ENCODE measurements around the gene ATG13. TPM values are rescaled to one million over a fixed set of nuclear protein-coding genes. Genes with fewer than 3 reads are reported as not detected.
A peak's percentile ranks its signal among the peaks of the same experiment; 100 is the strongest.

ATG13 gene
- total RNA-seq, 1 donor from 2014 or later = 36.9 TPM

DNA sequence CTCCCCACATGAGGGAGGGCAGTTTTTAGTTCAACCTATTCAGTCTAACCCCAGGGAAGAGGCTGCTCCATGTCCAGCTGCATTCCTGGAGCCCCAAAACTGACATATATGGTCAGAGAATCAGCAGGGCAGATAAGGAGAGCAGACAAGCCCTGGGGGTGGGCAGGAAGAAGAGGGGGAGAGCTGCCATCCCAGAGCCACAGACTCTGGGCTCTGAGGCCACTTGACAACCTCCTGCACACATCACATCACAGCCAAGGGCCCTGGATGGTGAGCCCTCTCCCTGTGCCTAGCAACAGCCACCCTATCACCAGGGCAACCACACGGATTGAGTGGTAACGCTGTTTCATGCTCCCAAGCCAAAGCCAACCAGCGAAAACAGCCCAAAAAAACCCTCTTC is 80.0 kb downstream of the ATG13 start:
- no peak for FAIRE-seq
- peaks cover 25% of the 10 kb centered on the region for H3K36me3 ChIP-seq (ENCODE audit: control insufficient read depth, insufficient read depth, low read length)
- TF ChIP-seq, protein P1, sequence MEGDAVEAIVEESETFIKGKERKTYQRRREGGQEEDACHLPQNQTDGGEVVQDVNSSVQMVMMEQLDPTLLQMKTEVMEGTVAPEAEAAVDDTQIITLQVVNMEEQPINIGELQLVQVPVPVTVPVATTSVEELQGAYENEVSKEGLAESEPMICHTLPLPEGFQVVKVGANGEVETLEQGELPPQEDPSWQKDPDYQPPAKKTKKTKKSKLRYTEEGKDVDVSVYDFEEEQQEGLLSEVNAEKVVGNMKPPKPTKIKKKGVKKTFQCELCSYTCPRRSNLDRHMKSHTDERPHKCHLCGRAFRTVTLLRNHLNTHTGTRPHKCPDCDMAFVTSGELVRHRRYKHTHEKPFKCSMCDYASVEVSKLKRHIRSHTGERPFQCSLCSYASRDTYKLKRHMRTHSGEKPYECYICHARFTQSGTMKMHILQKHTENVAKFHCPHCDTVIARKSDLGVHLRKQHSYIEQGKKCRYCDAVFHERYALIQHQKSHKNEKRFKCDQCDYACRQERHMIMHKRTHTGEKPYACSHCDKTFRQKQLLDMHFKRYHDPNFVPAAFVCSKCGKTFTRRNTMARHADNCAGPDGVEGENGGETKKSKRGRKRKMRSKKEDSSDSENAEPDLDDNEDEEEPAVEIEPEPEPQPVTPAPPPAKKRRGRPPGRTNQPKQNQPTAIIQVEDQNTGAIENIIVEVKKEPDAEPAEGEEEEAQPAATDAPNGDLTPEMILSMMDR (IDR thresholded peaks at IDR 0.05; ENCODE audit: insufficient read depth, low read length, severe bottlenecking) = no peak
- H3K27me3 ChIP-seq (ENCODE audit: control insufficient read depth, insufficient read depth, low read length) = no peaks in the 10 kb centered on the region
- H3K4me3 ChIP-seq (ENCODE audit: low read depth, low read length) = no peak overlapping the region
- DNase-seq (ENCODE audit: low read depth) = no peak

DNA sequence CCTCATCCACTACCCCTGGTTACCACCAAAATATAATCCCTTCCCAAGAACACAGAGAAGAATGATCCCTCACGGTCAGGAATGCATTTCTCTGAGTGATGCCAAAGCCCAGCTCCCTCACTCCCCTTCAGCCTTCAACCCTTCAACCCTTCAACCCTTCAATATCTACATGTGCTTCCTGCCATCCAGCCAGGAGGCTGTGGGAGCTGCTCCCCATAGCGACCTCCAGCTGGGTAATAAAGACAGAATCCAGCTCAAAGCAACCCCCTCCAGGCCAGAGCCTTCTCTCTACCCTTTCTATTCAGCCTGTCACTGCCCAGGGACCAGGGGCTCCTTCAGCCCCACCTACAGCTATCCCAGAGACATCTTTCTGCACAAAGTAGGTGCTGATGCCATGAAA is 80.4 kb downstream of the ATG13 start:
- TF ChIP-seq, protein P1 (IDR thresholded peaks at IDR 0.05; ENCODE audit: insufficient read depth, low read length, severe bottlenecking) = no peak
- Histone ChIP-seq H3K27me3 (ENCODE audit: control insufficient read depth, insufficient read depth, low read length) (no peaks in the 10 kb centered on the region), H3K36me3 (ENCODE audit: control insufficient read depth, insufficient read depth, low read length) (peaks cover 26% of the 10 kb centered on the region), H3K4me3 (ENCODE audit: low read depth, low read length) (no peak overlapping the region)
- FAIRE-seq = no peak
- DNase-seq (ENCODE audit: low read depth) = no peak

DNA sequence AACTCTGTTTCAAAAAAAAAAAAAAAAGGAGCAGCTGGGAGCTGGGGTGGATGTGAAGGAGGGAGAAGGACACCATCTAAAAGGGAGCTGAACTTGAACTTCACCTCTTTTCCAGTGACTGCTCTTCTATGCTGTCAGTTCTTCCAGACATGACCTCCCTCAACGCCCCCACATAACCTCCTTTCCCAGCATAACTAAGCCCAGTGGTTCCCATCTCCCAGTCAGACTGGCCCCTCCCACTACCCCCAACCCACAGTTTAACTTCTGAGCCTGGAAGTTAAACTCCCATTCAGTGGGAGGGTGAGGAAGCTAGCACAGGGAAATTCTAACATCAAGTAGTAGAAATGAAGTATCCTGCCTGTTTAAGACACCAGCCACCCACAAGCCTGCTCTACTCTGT is 81.2 kb downstream of the ATG13 start:
- H3K4me3 ChIP-seq (ENCODE audit: low read depth, low read length) = no peak overlapping the region
- DNase-seq (ENCODE audit: low read depth) (no peak), FAIRE-seq (no peak)
- TF ChIP-seq, protein P1 (IDR thresholded peaks at IDR 0.05; ENCODE audit: insufficient read depth, low read length, severe bottlenecking) = no peak
- peaks cover 29% of the 10 kb centered on the region for H3K36me3 ChIP-seq (ENCODE audit: control insufficient read depth, insufficient read depth, low read length)
- no peaks in the 10 kb centered on the region for H3K27me3 ChIP-seq (ENCODE audit: control insufficient read depth, insufficient read depth, low read length)

DNA sequence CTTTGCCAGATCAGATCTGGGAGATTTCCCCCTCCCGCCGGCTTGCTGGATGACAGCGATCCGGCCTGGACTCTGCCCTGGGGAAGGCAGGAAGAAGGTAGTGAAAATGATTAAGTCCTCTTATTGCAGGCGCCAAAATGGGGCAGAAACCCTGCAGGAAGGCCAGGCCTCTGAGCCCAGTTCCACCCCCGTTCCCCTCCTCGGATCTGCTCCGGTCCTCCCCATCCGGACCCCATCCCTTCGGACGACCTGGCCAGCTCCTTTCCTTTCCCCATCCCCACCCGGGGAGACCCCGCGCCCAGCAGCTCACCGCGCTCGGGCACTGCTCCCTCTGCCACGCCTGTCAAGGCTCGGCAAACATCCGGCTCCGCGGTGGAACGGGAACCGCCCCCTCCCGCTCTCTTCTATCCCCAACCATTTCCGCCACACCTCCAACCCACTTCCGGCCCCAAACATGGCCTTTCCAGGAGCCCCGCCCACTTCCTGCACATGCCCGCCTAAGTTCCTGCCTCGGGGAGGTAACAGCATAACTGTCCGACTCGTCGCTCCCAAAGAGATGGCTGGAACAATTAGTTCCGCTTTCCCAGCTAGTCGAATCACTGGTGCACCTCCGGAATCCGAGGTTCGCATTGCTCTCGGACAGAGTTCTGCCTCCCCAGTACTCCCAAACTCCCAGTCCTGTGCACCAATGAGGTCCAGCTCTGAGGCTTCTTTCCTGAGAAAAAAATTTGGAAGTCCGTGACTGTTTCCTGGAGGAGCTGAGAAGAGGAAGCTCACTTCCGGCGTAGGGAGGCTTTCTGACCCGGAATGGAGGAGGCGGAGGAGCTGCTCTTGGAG is 83.1 kb downstream of the ATG13 start, which contains the start of the genes ARHGAP1 and ZNF408:
TSS of gene ARHGAP1 (minus strand) at position 379 of the 837 bp plus-strand sequence. CDS start 4,512 bp downstream, outside the sequence.
TSS of gene ZNF408 (plus strand) at position 791 of the 837 bp plus-strand sequence. CDS start at position 808, 17 bp downstream.
- peak within 1 kb of the TSS; percentile 65 for H3K4me3 ChIP-seq (ENCODE audit: low read depth, low read length)
- H3K36me3 ChIP-seq (ENCODE audit: control insufficient read depth, insufficient read depth, low read length) = peaks cover 31% of the 10 kb centered on the region
- DNase-seq (ENCODE audit: low read depth) (peak; percentile 96), FAIRE-seq (no peak)
- TF ChIP-seq, protein P1 (IDR thresholded peaks at IDR 0.05; ENCODE audit: insufficient read depth, low read length, severe bottlenecking) = no peak
- H3K27me3 ChIP-seq (ENCODE audit: control insufficient read depth, insufficient read depth, low read length) = no peaks in the 10 kb centered on the region

DNA sequence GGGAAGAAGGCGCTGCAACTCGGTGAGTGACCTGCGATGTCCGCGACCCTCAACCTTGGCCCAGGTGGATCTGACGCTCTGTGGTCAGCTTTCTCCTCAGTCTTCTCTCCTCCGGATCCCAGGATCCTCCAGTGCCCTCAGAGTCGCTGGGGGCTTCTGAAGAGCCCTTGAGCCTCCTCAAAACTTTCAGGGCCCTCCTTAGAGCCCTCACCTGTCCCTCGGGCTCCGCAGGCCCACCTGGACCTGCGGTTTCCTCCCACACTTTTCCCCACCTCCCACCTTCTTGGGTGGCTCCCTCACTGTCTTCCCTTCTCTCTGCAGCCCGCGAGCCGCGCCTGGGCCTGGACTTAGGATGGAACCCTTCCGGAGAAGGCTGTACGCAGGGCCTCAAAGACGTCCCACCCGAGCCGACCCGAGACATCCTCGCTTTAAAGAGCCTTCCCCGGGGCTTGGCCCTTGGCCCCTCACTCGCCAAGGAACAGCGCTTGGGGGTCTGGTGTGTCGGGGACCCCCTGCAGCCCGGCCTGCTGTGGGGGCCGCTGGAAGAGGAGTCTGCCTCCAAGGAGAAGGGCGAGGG is 83.8 kb downstream of the ATG13 start:
- Histone ChIP-seq H3K4me3 (ENCODE audit: low read depth, low read length) (peak overlapping the region; percentile 65), H3K36me3 (ENCODE audit: control insufficient read depth, insufficient read depth, low read length) (peaks cover 29% of the 10 kb centered on the region), H3K27me3 (ENCODE audit: control insufficient read depth, insufficient read depth, low read length) (no peaks in the 10 kb centered on the region)
- no peak for FAIRE-seq
- TF ChIP-seq, protein P1 (IDR thresholded peaks at IDR 0.05; ENCODE audit: insufficient read depth, low read length, severe bottlenecking) = no peak
- no peak for DNase-seq (ENCODE audit: low read depth)
